Naive B cell (primary cell): ENCODE measurements around the gene CFAP77. TPM values are rescaled to one million over a fixed set of nuclear protein-coding genes. Genes with fewer than 3 reads are reported as not detected.
A peak's percentile ranks its signal among the peaks of the same experiment; 100 is the strongest.

Experiments used
- ATAC-seq, 2 donors: fragments of 150-1000 bp; cut with Tn5 transposase; 2 replicates each; pipeline ENCODE4 v1.10.0; 2021; ENCODE audit warnings: low read depth in 2 of 2, mild to moderate bottlenecking in 2 of 2, moderate library complexity in 2 of 2
- DNase-seq: peaks from one replicate; pipeline ENCODE4 v3.0.0; 2022
- H3K27ac Mint-ChIP-seq, 6 donors: one replicate each; pipeline ENCODE4 v1.8.0; 2020 to 2022; ENCODE audit warnings: mild to moderate bottlenecking in 6 of 6, mixed read lengths in 6 of 6, moderate library complexity in 5 of 6, inconsistent platforms in 2 of 6
- H3K27me3 Mint-ChIP-seq, 3 donors: one replicate each; pipeline ENCODE4 v1.8.0; 2021 to 2022; ENCODE audit warnings: mixed read lengths in 3 of 3, mild to moderate bottlenecking in 1 of 3
- H3K36me3 Mint-ChIP-seq, 2 donors: one replicate each; pipeline ENCODE4 v1.8.0; 2020 to 2022; ENCODE audit warnings: mixed read lengths in 2 of 2, inconsistent platforms in 1 of 2, mild to moderate bottlenecking in 1 of 2
- H3K4me1 Mint-ChIP-seq, 3 donors: one replicate each; pipeline ENCODE4 v1.8.0; 2020 to 2022; ENCODE audit warnings: mixed read lengths in 3 of 3, inconsistent platforms in 1 of 3, mild to moderate bottlenecking in 1 of 3, moderate library complexity in 1 of 3
- H3K4me3 Mint-ChIP-seq, 8 donors: one replicate each; pipeline ENCODE4 v1.8.0; 2020 to 2022; ENCODE audit warnings: mild to moderate bottlenecking in 8 of 8, mixed read lengths in 8 of 8, moderate library complexity in 8 of 8, inconsistent platforms in 2 of 8
- H3K9me3 Mint-ChIP-seq, 7 donors: one replicate each; pipeline ENCODE4 v1.8.0; 2020 to 2022; ENCODE audit warnings: mixed read lengths in 7 of 7, mild to moderate bottlenecking in 5 of 7, inconsistent platforms in 2 of 7, moderate library complexity in 1 of 7
- polyA plus RNA-seq, 6 donors: library from polyadenylated mRNA; unstranded; fragments of 300-500 nt; fragmentation: Illumina TruSeq; gene quantifications; one replicate each; pipeline ENCODE4 v1.2.3, GENCODE V29; 2021; ENCODE audit warnings: low read depth in 6 of 6

The CFAP77 gene
- polyA plus RNA-seq, 6 donors from 2014 or later, result 0.16 TPM; not detected in 5

GRCh38 chr9:132487980-132488535 lies 78.0 kb downstream of the CFAP77 start:
- DNase-seq, result no peak
- peaks cover 36 to 68% (median 61%) of the 10 kb centered on the region in 3 donors for H3K27me3 Mint-ChIP-seq
- ATAC-seq, result no peak
- H3K36me3 Mint-ChIP-seq, result no peaks in the 10 kb centered on the region
- no peak overlapping the region for H3K4me3 Mint-ChIP-seq
- peaks cover 3 to 7% (median 7%) of the 10 kb centered on the region in 3 donors for H3K4me1 Mint-ChIP-seq
- H3K9me3 Mint-ChIP-seq, result no peaks in the 10 kb centered on the region
- no peak overlapping the region for H3K27ac Mint-ChIP-seq

- ATAC-seq (no peak), DNase-seq (no peak)
- H3K4me1 Mint-ChIP-seq, result peaks cover 3 to 7% (median 7%) of the 10 kb centered on the region in 3 donors
- H3K27me3 Mint-ChIP-seq, result peaks cover 41 to 69% (median 66%) of the 10 kb centered on the region in 3 donors
- H3K9me3 Mint-ChIP-seq, result no peaks in the 10 kb centered on the region
- no peaks in the 10 kb centered on the region for H3K36me3 Mint-ChIP-seq
- H3K4me3 Mint-ChIP-seq, result peak overlapping the region in 1 of 8 donors; percentile 59
- H3K27ac Mint-ChIP-seq, result no peak overlapping the region
Observed at GRCh38 chr9:132488626-132489025, 78.6 kb downstream of the CFAP77 start.

- ATAC-seq (no peak), DNase-seq (no peak)
- H3K36me3 Mint-ChIP-seq, result no peaks in the 10 kb centered on the region
- no peak overlapping the region for H3K27ac Mint-ChIP-seq
- peaks cover 46 to 77% (median 64%) of the 10 kb centered on the region in 3 donors for H3K27me3 Mint-ChIP-seq
- peak overlapping the region in 1 of 8 donors; percentile 73 for H3K4me3 Mint-ChIP-seq
- H3K4me1 Mint-ChIP-seq, result peaks cover 3 to 7% (median 7%) of the 10 kb centered on the region in 3 donors
- H3K9me3 Mint-ChIP-seq, result peaks cover 0 to 2% (median 0%) of the 10 kb centered on the region in 7 donors
Observed at GRCh38 chr9:132489536-132489935, 79.5 kb downstream of the CFAP77 start.

GRCh38 chr9:132494857-132495256 lies 84.8 kb downstream of the CFAP77 start:
- no peak overlapping the region for H3K4me3 Mint-ChIP-seq
- H3K36me3 Mint-ChIP-seq, result no peaks in the 10 kb centered on the region
- no peak overlapping the region for H3K27ac Mint-ChIP-seq
- no peaks in the 10 kb centered on the region for H3K4me1 Mint-ChIP-seq
- ATAC-seq, result no peak
- peaks cover 0 to 2% (median 0%) of the 10 kb centered on the region in 7 donors for H3K9me3 Mint-ChIP-seq
- no peak for DNase-seq
- peaks cover 25 to 58% (median 36%) of the 10 kb centered on the region in 3 donors for H3K27me3 Mint-ChIP-seq

- H3K9me3 Mint-ChIP-seq, result peaks cover 0 to 2% (median 0%) of the 10 kb centered on the region in 7 donors
- ATAC-seq, result no peak
- no peak for DNase-seq
- H3K36me3 Mint-ChIP-seq, result no peaks in the 10 kb centered on the region
- no peaks in the 10 kb centered on the region for H3K4me1 Mint-ChIP-seq
- H3K27ac Mint-ChIP-seq, result no peak overlapping the region
- H3K4me3 Mint-ChIP-seq, result no peak overlapping the region
- peaks cover 20 to 42% (median 27%) of the 10 kb centered on the region in 3 donors for H3K27me3 Mint-ChIP-seq
Observed at GRCh38 chr9:132497731-132498130, 87.7 kb downstream of the CFAP77 start.

- peaks cover 0 to 2% (median 0%) of the 10 kb centered on the region in 7 donors for H3K9me3 Mint-ChIP-seq
- ATAC-seq, result no peak
Observed at GRCh38 chr9:132498531-132499210, 88.7 kb downstream of the CFAP77 start.

GRCh38 chr9:132499251-132499650 lies 89.2 kb downstream of the CFAP77 start:
- ATAC-seq (no peak), DNase-seq (no peak)
- peaks cover 17 to 37% (median 21%) of the 10 kb centered on the region in 3 donors for H3K27me3 Mint-ChIP-seq
- H3K27ac Mint-ChIP-seq, result no peak overlapping the region
- H3K4me1 Mint-ChIP-seq, result no peaks in the 10 kb centered on the region
- no peaks in the 10 kb centered on the region for H3K36me3 Mint-ChIP-seq
- H3K4me3 Mint-ChIP-seq, result no peak overlapping the region
- peaks cover 0 to 1% (median 0%) of the 10 kb centered on the region in 7 donors for H3K9me3 Mint-ChIP-seq

More at GRCh38 chr9:132498531-132499210, 88.7 kb downstream of the CFAP77 start:
- Mint-ChIP-seq H3K4me3 (no peak overlapping the region), H3K27me3 (peaks cover 19 to 37% (median 26%) of the 10 kb centered on the region in 3 donors), H3K36me3 (no peaks in the 10 kb centered on the region), H3K4me1 (no peaks in the 10 kb centered on the region), H3K27ac (no peak overlapping the region)
- no peak for DNase-seq

GRCh38 chr9:132500193-132500592 lies 90.2 kb downstream of the CFAP77 start:
- no peaks in the 10 kb centered on the region for H3K4me1 Mint-ChIP-seq
- H3K27ac Mint-ChIP-seq, result no peak overlapping the region
- no peak for ATAC-seq
- peaks cover 11 to 33% (median 21%) of the 10 kb centered on the region in 3 donors for H3K27me3 Mint-ChIP-seq
- DNase-seq, result no peak
- no peaks in the 10 kb centered on the region for H3K36me3 Mint-ChIP-seq
- peaks cover 0 to 1% (median 0%) of the 10 kb centered on the region in 7 donors for H3K9me3 Mint-ChIP-seq
- H3K4me3 Mint-ChIP-seq, result no peak overlapping the region

GRCh38 chr9:132502480-132502879 lies 92.5 kb downstream of the CFAP77 start:
- Mint-ChIP-seq H3K4me3 (no peak overlapping the region), H3K27me3 (peaks cover 13 to 30% (median 15%) of the 10 kb centered on the region in 3 donors), H3K4me1 (peaks cover 0 to 8% (median 4%) of the 10 kb centered on the region in 3 donors), H3K36me3 (no peaks in the 10 kb centered on the region), H3K9me3 (no peaks in the 10 kb centered on the region), H3K27ac (peak overlapping the region in 1 of 6 donors; percentile 41)
- DNase-seq (no peak), ATAC-seq (no peak)

- no peak for ATAC-seq
- peak overlapping the region in 1 of 6 donors; percentile 81 for H3K27ac Mint-ChIP-seq
- H3K36me3 Mint-ChIP-seq, result no peaks in the 10 kb centered on the region
- H3K4me1 Mint-ChIP-seq, result peaks cover 0 to 14% (median 4%) of the 10 kb centered on the region in 3 donors
- peaks cover 15 to 24% (median 16%) of the 10 kb centered on the region in 3 donors for H3K27me3 Mint-ChIP-seq
- H3K4me3 Mint-ChIP-seq, result no peak overlapping the region
- no peaks in the 10 kb centered on the region for H3K9me3 Mint-ChIP-seq
- no peak for DNase-seq
Observed at GRCh38 chr9:132503116-132503515, 93.1 kb downstream of the CFAP77 start.

GRCh38 chr9:132504488-132504887 lies 94.5 kb downstream of the CFAP77 start:
- H3K27ac Mint-ChIP-seq, result no peak overlapping the region
- no peak for DNase-seq
- H3K4me1 Mint-ChIP-seq, result peaks cover 0 to 14% (median 4%) of the 10 kb centered on the region in 3 donors
- no peaks in the 10 kb centered on the region for H3K9me3 Mint-ChIP-seq
- no peak for ATAC-seq
- no peak overlapping the region for H3K4me3 Mint-ChIP-seq
- peaks cover 15 to 21% (median 20%) of the 10 kb centered on the region in 3 donors for H3K27me3 Mint-ChIP-seq
- no peaks in the 10 kb centered on the region for H3K36me3 Mint-ChIP-seq

GRCh38 chr9:132505991-132506655 lies 96.1 kb downstream of the CFAP77 start:
- no peak overlapping the region for H3K4me3 Mint-ChIP-seq
- H3K9me3 Mint-ChIP-seq, result no peaks in the 10 kb centered on the region
- peaks cover 0 to 14% (median 4%) of the 10 kb centered on the region in 3 donors for H3K4me1 Mint-ChIP-seq
- H3K36me3 Mint-ChIP-seq, result no peaks in the 10 kb centered on the region
- DNase-seq, result no peak
- H3K27ac Mint-ChIP-seq, result no peak overlapping the region
- ATAC-seq, result no peak
- peaks cover 15 to 28% (median 20%) of the 10 kb centered on the region in 3 donors for H3K27me3 Mint-ChIP-seq

- Mint-ChIP-seq H3K27me3 (peaks cover 13 to 32% (median 20%) of the 10 kb centered on the region in 3 donors), H3K36me3 (no peaks in the 10 kb centered on the region), H3K4me1 (peaks cover 0 to 14% (median 4%) of the 10 kb centered on the region in 3 donors), H3K4me3 (no peak overlapping the region), H3K27ac (peak overlapping the region in 3 of 6 donors; percentile 15 to 61 (median 54)), H3K9me3 (no peaks in the 10 kb centered on the region)
- DNase-seq (no peak), ATAC-seq (no peak)
Observed at GRCh38 chr9:132506977-132507669, 97.1 kb downstream of the CFAP77 start.
